Activated naive CD8-positive, alpha-beta T cell treated with anti-CD3 and anti-CD28 coated beads for 36 hours (primary cell): Measurements from ENCODE around the gene JMJD7. TPM values are rescaled to one million over a fixed set of nuclear protein-coding genes. Genes with fewer than 3 reads are reported as not detected.

Source experiments
- DNase-seq: peaks from one replicate; pipeline ENCODE4 v3.0.0; 2021
- H3K27ac Mint-ChIP-seq: one replicate; pipeline ENCODE4 v1.8.0; 2022; ENCODE audit warnings: mild to moderate bottlenecking, moderate library complexity, mixed read lengths
- H3K27me3 Mint-ChIP-seq: one replicate; pipeline ENCODE4 v1.8.0; 2022; ENCODE audit warnings: mild to moderate bottlenecking, mixed read lengths
- H3K36me3 Mint-ChIP-seq: one replicate; pipeline ENCODE4 v1.8.0; 2021; ENCODE audit warnings: mild to moderate bottlenecking, mixed read lengths
- H3K4me1 Mint-ChIP-seq: one replicate; pipeline ENCODE4 v1.8.0; 2021; ENCODE audit warnings: mixed read lengths
- H3K4me3 Mint-ChIP-seq: one replicate; pipeline ENCODE4 v1.8.0; 2022; ENCODE audit warnings: mild to moderate bottlenecking, moderate library complexity, mixed read lengths
- H3K9me3 Mint-ChIP-seq: one replicate; pipeline ENCODE4 v1.8.0; 2022; ENCODE audit warnings: mixed read lengths
- total RNA-seq, 2 experiments: library from RNA; stranded (reverse); gene quantifications; one replicate each; pipeline ENCODE4 v1.2.3, GENCODE V29; 2021

Gene JMJD7
- 10 to 100 TPM in 1 of 2 experiments, 1 to 10 TPM in 1; 9.4 to 10.9 TPM for total RNA-seq

- H3K9me3 Mint-ChIP-seq, result no peaks in the 10 kb centered on the region
- no peaks in the 10 kb centered on the region for H3K27me3 Mint-ChIP-seq
- H3K4me3 Mint-ChIP-seq, result peak within 1 kb of the TSS; percentile 90
- no peaks in the 10 kb centered on the region for H3K36me3 Mint-ChIP-seq
- peaks cover 35% of the 10 kb centered on the region for H3K4me1 Mint-ChIP-seq
- H3K27ac Mint-ChIP-seq, result peak within 1 kb of the TSS; percentile 83
- peak; percentile 92 for DNase-seq
Observed at GRCh38 chr15:41827880-41828806, at the start of gene JMJD7. Gene JMJD7, plus strand, starts transcription at chr15:41828092. Its CDS starts 33 bp downstream, at chr15:41828125.

GRCh38 chr15:41778521-41778920 lies 49.4 kb upstream of the JMJD7 start:
- Mint-ChIP-seq H3K27ac (no peak overlapping the region), H3K27me3 (no peaks in the 10 kb centered on the region), H3K36me3 (peaks cover 10% of the 10 kb centered on the region), H3K4me3 (no peak overlapping the region), H3K4me1 (peaks cover 59% of the 10 kb centered on the region), H3K9me3 (no peaks in the 10 kb centered on the region)
- no peak for DNase-seq

- Mint-ChIP-seq H3K9me3 (no peaks in the 10 kb centered on the region), H3K27ac (peak overlapping the region; percentile 12), H3K27me3 (no peaks in the 10 kb centered on the region), H3K4me1 (peaks cover 58% of the 10 kb centered on the region), H3K4me3 (no peak overlapping the region), H3K36me3 (peaks cover 13% of the 10 kb centered on the region)
- DNase-seq, result no peak
Observed at GRCh38 chr15:41779662-41780157, 48.2 kb upstream of the JMJD7 start.

GRCh38 chr15:41780266-41780665 lies 47.6 kb upstream of the JMJD7 start:
- Mint-ChIP-seq H3K4me1 (peaks cover 55% of the 10 kb centered on the region), H3K27ac (no peak overlapping the region), H3K4me3 (no peak overlapping the region), H3K36me3 (peaks cover 10% of the 10 kb centered on the region), H3K27me3 (no peaks in the 10 kb centered on the region), H3K9me3 (no peaks in the 10 kb centered on the region)
- no peak for DNase-seq

GRCh38 chr15:41780727-41781126 lies 47.2 kb upstream of the JMJD7 start:
- no peaks in the 10 kb centered on the region for H3K27me3 Mint-ChIP-seq
- DNase-seq, result no peak
- H3K27ac Mint-ChIP-seq, result no peak overlapping the region
- peaks cover 51% of the 10 kb centered on the region for H3K4me1 Mint-ChIP-seq
- peaks cover 10% of the 10 kb centered on the region for H3K36me3 Mint-ChIP-seq
- no peaks in the 10 kb centered on the region for H3K9me3 Mint-ChIP-seq
- H3K4me3 Mint-ChIP-seq, result no peak overlapping the region

GRCh38 chr15:41782371-41783282 lies 45.3 kb upstream of the JMJD7 start:
- Mint-ChIP-seq H3K9me3 (no peaks in the 10 kb centered on the region), H3K36me3 (peaks cover 10% of the 10 kb centered on the region), H3K27me3 (no peaks in the 10 kb centered on the region), H3K4me1 (peaks cover 33% of the 10 kb centered on the region), H3K27ac (no peak overlapping the region), H3K4me3 (no peak overlapping the region)
- DNase-seq, result no peak

GRCh38 chr15:41783296-41783695 lies 44.6 kb upstream of the JMJD7 start:
- H3K27ac Mint-ChIP-seq, result no peak overlapping the region
- no peak overlapping the region for H3K4me3 Mint-ChIP-seq
- H3K27me3 Mint-ChIP-seq, result no peaks in the 10 kb centered on the region
- H3K4me1 Mint-ChIP-seq, result peaks cover 28% of the 10 kb centered on the region
- H3K9me3 Mint-ChIP-seq, result no peaks in the 10 kb centered on the region
- DNase-seq, result no peak
- peaks cover 10% of the 10 kb centered on the region for H3K36me3 Mint-ChIP-seq

- H3K27me3 Mint-ChIP-seq, result no peaks in the 10 kb centered on the region
- no peak for DNase-seq
- H3K27ac Mint-ChIP-seq, result no peak overlapping the region
- H3K4me3 Mint-ChIP-seq, result no peak overlapping the region
- peaks cover 4% of the 10 kb centered on the region for H3K36me3 Mint-ChIP-seq
- H3K9me3 Mint-ChIP-seq, result no peaks in the 10 kb centered on the region
- H3K4me1 Mint-ChIP-seq, result peaks cover 30% of the 10 kb centered on the region
Observed at GRCh38 chr15:41788262-41788661, 39.6 kb upstream of the JMJD7 start.

- H3K27ac Mint-ChIP-seq, result no peak overlapping the region
- H3K4me1 Mint-ChIP-seq, result peaks cover 29% of the 10 kb centered on the region
- no peak overlapping the region for H3K4me3 Mint-ChIP-seq
- no peaks in the 10 kb centered on the region for H3K27me3 Mint-ChIP-seq
- H3K9me3 Mint-ChIP-seq, result no peaks in the 10 kb centered on the region
- no peaks in the 10 kb centered on the region for H3K36me3 Mint-ChIP-seq
- DNase-seq, result no peak
Observed at GRCh38 chr15:41789236-41789635, 38.7 kb upstream of the JMJD7 start.

GRCh38 chr15:41789662-41790061 lies 38.2 kb upstream of the JMJD7 start:
- Mint-ChIP-seq H3K27ac (no peak overlapping the region), H3K9me3 (no peaks in the 10 kb centered on the region), H3K4me1 (peaks cover 31% of the 10 kb centered on the region), H3K27me3 (no peaks in the 10 kb centered on the region), H3K4me3 (no peak overlapping the region), H3K36me3 (no peaks in the 10 kb centered on the region)
- no peak for DNase-seq

GRCh38 chr15:41790169-41790568 lies 37.7 kb upstream of the JMJD7 start:
- Mint-ChIP-seq H3K9me3 (no peaks in the 10 kb centered on the region), H3K4me1 (peaks cover 31% of the 10 kb centered on the region), H3K27ac (no peak overlapping the region)

GRCh38 chr15:41790756-41791546 lies 36.9 kb upstream of the JMJD7 start:
- H3K36me3 Mint-ChIP-seq, result no peaks in the 10 kb centered on the region
- no peak overlapping the region for H3K4me3 Mint-ChIP-seq
- peak overlapping the region; percentile 7 for H3K27ac Mint-ChIP-seq
- H3K27me3 Mint-ChIP-seq, result no peaks in the 10 kb centered on the region
- no peaks in the 10 kb centered on the region for H3K9me3 Mint-ChIP-seq
- H3K4me1 Mint-ChIP-seq, result peaks cover 34% of the 10 kb centered on the region
- no peak for DNase-seq

More at GRCh38 chr15:41790169-41790568, 37.7 kb upstream of the JMJD7 start:
- Mint-ChIP-seq H3K27me3 (no peaks in the 10 kb centered on the region), H3K36me3 (no peaks in the 10 kb centered on the region), H3K4me3 (no peak overlapping the region)
- no peak for DNase-seq

GRCh38 chr15:41791547-41791937 lies 36.4 kb upstream of the JMJD7 start:
- no peaks in the 10 kb centered on the region for H3K36me3 Mint-ChIP-seq
- no peaks in the 10 kb centered on the region for H3K9me3 Mint-ChIP-seq
- H3K4me1 Mint-ChIP-seq, result peaks cover 39% of the 10 kb centered on the region
- no peak overlapping the region for H3K4me3 Mint-ChIP-seq
- H3K27me3 Mint-ChIP-seq, result no peaks in the 10 kb centered on the region
- DNase-seq, result no peak
- no peak overlapping the region for H3K27ac Mint-ChIP-seq

- no peak for DNase-seq
- Mint-ChIP-seq H3K27ac (no peak overlapping the region), H3K4me3 (no peak overlapping the region), H3K4me1 (peaks cover 39% of the 10 kb centered on the region), H3K27me3 (no peaks in the 10 kb centered on the region), H3K9me3 (no peaks in the 10 kb centered on the region), H3K36me3 (no peaks in the 10 kb centered on the region)
Observed at GRCh38 chr15:41792000-41792637, 35.8 kb upstream of the JMJD7 start.
